ENCODE results near the gene CDK9.

- TF ChIP-seq CTCF (conservative IDR thresholded peaks at IDR 0.05; ENCODE audit: low read depth, low read length) (no peak), EZH2 (IDR thresholded peaks at IDR 0.05; ENCODE audit: borderline replicate concordance, low read depth, low read length, poor library complexity, severe bottlenecking) (no peak)
Measured at GRCh38 chr9:127801955-127802575, 16.2 kb downstream of the CDK9 start.
